GM23248 (cell line): Measurements from ENCODE around the gene SNAP29.

Experiments used
- EZH2 ChIP-seq: fragments of 200-600 bp; sonication (generic); IDR thresholded peaks from 2 replicates; pipeline ENCODE4 v1.6.1; 2018; ENCODE audit warnings: antibody characterized with exemption, mild to moderate bottlenecking; ENCODE audit not compliant: insufficient read depth, poor library complexity, severe bottlenecking
- EZH2phosphoT487 ChIP-seq: fragments of 200-600 bp; sonication (generic); IDR thresholded peaks from 2 replicates; pipeline ENCODE4 v1.6.1; 2018; ENCODE audit warnings: antibody characterized with exemption, moderate library complexity, mild to moderate bottlenecking, low read depth; ENCODE audit not compliant: insufficient read depth

DNA sequence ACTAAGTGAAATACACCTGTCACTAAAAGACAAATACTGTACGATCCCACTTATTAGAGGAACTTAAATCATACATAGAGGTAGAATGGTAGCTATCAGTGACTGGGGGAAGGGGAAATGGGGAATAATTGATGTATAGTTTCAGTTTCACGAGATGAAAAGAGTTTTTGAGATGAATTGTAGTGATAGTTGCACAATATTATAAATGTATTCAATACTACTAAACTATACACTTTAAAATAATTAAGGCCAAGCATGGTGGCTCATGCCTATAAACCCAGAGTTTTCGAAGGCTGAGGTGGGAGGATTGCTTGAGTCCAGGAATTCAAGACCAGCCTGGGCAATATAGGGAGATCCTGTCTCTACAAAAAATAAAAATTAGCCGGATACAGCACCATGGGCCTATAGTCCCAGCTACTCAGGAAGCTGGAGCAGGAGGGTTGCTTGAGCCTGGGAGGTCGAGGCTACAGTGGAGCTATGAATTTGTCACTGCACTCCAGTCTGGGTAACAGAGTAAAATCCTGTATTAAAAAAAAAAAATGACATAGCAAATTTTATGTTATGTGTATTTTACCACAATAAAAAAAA lies 44.5 kb upstream of the SNAP29 start:
- TF ChIP-seq EZH2 (no peak), EZH2phosphoT487 (no peak)
